ENCODE measurements around the gene MMADHC.

GRCh38 chr2:149552830-149553229 lies 34.7 kb downstream of the MMADHC start:
- no peak for TF ChIP-seq ZNF121 (CRISPR knock-in tag; IDR thresholded peaks at IDR 0.05)
- TF ChIP-seq NR1H2 (CRISPR knock-in tag; IDR thresholded peaks at IDR 0.05): no peak
- no peak for TF ChIP-seq USF2 (CRISPR knock-in tag; IDR thresholded peaks at IDR 0.05)
- TF ChIP-seq TCF7 (CRISPR knock-in tag; IDR thresholded peaks at IDR 0.05; ENCODE audit: low read depth): no peak

Measured in WTC11 (cell line).